Gastrocnemius medialis (tissue), 4 donors: Measurements from ENCODE around the gene CD7.

Source experiments
- CTCF ChIP-seq, 5 experiments: fragments of 450-650 bp in 3 of 5; fragments of 200-600 bp in 2 of 5; sonication (generic) in 2 of 5; IDR thresholded peaks in 4 of 5; conservative IDR thresholded peaks in 1 of 5; 1 replicate in 4 of 5; 2 replicates in 1 of 5; pipeline ENCODE4 v1.5.1; 2016 to 2019; ENCODE audit warnings: antibody characterized with exemption in 5 of 5, mild to moderate bottlenecking in 3 of 5, moderate library complexity in 3 of 5
- POLR2A ChIP-seq, 2 donors: fragments of 450-650 bp; IDR thresholded peaks; one replicate each; pipeline ENCODE4 v1.6.1; 2017; ENCODE audit warnings: antibody characterized with exemption in 2 of 2, mild to moderate bottlenecking in 2 of 2, moderate library complexity in 2 of 2

GRCh38 chr17:82302568-82302963, 14.8 kb downstream of the CD7 start:
- TF ChIP-seq CTCF (IDR thresholded peaks at IDR 0.05 in 4 of 5, conservative IDR thresholded peaks at IDR 0.05 in 1 of 5) (no peak), POLR2A (IDR thresholded peaks at IDR 0.05) (no peak)
